Stimulated activated CD8-positive, alpha-beta memory T cell treated with anti-CD3 and anti-CD28 coated beads, Interleukin-2, amount 100 ng/mL, for 1 hour (primary cell): ENCODE measurements around the gene CPSF2.
A peak's percentile ranks its signal among the peaks of the same experiment; 100 is the strongest.

Experiments
- DNase-seq, 2 donors: peaks; one replicate each; pipeline ENCODE4 v3.0.0-alpha.2; 2020; ENCODE audit warnings: low read depth in 2 of 2

CPSF2 gene

DNA sequence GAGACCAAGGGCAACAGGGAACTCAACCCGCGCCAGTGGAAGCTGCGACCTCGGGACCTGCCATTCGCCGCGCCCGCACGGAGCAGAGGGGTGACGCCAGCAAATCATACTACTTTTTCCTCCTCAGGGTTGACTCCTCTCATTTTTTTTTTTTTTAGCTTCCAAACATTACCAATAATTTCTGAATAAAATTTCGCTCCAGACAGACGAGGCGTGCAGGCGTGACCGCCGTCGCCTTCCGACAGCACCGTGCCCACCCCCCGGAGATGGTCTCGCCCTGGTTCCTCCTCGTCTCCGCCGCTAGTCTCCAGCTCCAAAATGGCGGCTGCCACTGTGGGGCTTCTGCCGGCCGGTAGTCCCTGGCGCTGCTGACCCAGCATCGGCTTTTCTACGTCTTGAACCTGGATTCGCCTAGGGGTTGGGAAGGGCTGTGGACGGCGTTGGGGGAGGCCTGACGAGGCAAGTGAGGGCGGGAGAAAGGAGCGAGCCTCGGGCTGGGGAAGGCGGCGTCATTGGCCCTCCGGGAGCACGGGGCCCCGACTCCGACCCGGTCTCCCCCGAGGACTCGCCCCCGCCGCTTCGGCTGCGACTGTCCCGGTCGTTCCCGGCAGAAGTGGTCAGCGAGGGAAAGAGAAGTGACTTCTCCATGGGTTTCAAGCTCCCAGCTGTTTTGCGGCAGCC lies at the start of gene CPSF2, which contains the start of gene NDUFB1:
Gene CPSF2 (plus strand): TSS at position 300 of the 681 bp plus-strand sequence. CDS start 9,016 bp downstream, outside the sequence.
Gene NDUFB1 (minus strand): TSS at position 37 of the 681 bp plus-strand sequence. CDS start 4,069 bp downstream, outside the sequence.
- peak; percentile 60 to 75 for DNase-seq

DNA sequence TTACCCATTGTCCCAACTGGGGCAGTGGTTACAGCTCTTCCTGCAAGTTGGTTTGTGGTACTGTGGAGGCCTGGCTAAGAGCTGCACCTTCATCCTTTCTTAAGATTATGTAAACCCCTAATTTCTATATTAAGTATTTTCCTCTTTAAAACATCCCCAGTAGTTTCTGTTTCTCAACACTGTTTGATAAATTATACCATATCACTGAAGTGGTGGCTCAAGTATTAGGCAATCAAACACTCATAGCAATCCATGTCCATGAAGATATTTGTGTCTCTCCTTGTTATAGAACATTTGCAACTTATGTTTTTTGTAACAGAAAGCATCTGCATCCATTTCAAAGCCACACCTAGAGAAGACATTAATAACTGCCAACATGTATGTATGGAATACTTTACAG lies 47.2 kb upstream of the CPSF2 start:
- no peak for DNase-seq

DNA sequence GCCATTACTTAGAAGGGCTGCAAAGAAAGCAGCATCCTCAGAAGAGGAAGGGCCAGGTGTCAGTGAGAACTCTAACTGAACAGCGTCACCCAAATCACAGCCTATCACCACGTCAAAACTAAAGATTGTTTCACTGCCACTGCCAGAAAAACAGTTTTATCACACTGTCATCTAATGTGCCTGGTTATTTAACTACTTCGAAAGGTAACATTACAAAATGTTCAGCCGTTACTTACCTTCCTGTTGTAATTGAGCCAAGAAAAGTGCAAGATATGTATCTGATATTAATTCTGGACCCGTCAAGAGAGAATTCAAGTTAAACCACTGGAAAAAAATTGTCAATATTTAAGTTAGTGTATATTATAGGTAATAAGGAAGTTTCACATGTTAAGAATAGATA lies 33.3 kb upstream of the CPSF2 start:
- no peak for DNase-seq

- DNase-seq, result no peak
These were observed 28.4 kb upstream of the CPSF2 start for GRCh38 chr14:92093320-92093719.

DNA sequence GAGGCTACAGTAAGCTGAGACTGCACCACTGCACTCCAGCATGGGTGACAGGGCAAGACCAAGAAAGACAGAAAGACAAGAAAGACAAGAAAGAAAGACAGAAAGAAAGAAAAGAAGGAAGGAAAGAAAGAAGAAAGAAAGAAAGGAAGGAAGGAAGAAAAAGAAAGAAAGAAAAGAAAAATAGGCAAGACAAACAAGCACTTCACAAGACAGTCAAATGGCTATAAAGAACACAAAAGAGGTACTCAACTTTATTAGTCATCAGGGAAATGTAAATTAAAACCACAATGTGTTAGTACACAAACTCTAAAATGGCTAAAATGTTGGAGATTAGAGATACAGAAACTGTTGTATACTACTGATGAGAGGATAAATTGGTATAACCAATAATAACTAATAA lies 22.0 kb upstream of the CPSF2 start:
- DNase-seq, result no peak

DNA sequence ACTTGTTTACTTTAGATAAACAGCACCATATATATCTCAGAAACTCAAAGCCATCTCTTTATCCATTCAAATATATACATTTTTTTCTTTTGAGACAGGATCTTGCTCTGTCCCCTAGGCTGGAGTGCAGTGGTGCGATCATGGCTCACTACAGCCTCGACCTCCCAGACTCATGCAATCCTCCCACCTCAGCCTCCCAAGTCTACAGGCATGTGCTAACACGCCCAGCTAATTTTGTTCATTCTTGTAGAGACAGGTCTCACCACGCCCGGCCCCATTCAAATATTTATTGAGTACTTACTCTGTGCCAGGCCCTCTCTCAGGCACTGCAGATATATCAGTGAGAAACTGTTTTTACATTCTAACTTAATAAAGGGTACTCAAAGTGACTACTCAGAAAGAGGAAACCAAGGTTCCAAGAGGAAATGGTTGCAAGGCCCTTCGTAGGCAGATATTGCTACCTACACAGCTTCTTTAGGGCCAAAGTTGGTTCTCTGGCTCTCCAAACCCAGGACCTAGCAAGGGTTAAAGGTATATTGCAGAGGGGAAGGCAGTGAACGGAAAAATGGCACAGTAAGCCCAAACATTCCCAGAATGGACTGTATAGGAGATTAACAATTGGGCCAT lies 18.3 kb upstream of the CPSF2 start:
- no peak for DNase-seq

GRCh38 chr14:92105073-92105892 lies 16.5 kb upstream of the CPSF2 start:
- DNase-seq, result no peak

- DNase-seq, result no peak
These were observed 16.0 kb upstream of the CPSF2 start for GRCh38 chr14:92105893-92106142.

GRCh38 chr14:92106143-92106926 lies 15.4 kb upstream of the CPSF2 start, which contains the start of gene ATXN3:
TSS of gene ATXN3 (minus strand) at chr14:92106582. CDS start at chr14:92106552, 30 bp downstream.
- DNase-seq, result peak; percentile 87 to 94

DNA sequence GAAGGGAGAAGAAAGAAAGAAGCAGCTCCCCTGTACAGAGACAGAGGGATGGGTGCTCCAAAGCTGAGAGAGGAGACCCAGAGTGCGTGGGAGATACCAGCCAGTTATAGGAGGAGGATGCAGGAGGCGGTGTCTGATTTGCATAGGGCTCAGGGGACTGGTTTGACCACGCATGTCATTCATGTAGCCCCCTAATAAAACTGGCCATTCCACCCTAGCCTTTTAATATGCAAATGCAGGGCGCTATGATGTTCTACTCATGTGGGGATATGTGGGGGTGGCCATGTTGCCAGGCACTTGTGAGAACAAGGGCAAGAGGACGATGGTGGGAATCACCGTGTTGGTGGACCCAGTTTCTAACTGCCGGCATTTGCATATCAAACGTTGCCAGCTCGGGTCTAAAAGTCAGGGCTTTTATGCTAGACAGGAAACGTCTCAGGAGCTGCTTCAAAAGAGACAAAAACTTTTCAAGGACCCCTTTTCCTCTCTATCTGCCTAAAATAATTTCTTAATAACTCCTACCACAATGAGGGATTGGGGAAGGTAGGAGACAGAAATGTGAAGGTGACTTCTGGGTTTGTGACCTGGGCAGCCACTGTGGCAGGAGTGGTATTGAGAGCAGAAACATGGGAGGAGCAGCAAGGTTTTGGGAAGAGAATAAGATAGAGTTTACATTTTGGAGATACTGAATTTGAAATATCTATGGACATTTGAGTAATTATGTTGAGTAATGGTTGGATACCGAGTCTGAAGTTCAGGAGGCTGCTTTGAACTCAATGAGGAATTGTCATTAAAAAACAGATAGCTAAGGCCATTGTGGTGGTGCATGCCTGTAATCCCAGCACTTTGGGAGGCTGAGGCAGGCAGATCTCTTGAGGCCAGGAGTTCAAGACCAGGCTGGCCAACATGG lies 13.2 kb upstream of the CPSF2 start:
- DNase-seq, result no peak

DNA sequence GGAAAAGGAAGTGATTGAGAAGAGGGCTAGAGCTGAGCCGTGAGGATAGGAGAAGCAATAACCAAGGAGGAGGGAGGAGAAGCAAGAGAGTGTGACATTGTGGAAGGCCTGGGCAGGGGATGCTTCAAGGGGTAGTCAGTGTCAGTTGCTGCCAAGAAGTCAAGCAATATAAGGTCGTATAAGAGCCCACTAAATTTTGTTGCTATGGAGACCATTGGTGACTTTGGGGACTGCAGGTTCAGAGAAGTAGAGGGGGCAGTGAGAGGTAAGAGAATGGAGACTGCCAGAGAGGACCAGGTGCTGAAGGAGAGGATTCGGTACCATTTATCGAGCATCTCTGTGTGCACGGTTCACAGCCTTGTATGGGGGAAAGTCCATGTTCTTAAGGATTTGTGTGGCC lies 12.3 kb upstream of the CPSF2 start:
- no peak for DNase-seq

DNA sequence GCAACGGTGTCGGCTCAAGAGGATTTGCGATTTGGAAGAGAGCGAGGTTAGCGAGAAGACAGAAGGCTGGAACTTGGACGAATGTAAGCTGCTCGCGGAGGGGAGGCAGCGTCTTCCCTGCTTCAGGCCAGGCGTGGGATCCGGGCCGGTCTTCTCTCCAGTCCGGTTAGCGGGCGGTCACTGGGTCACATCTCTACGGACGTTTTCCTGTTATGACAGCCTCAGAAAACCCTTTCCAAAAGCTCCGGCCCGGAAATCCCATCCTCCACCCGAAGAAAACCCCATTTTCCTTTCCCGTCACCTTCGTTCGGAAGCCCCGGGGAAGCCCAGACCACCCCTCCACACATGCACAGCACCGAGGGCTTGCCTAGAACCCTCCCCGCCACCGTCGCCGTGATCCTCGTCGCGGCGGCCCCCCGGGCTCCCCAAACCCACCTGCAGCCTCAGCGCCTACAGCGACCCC lies 531 bp upstream of the CPSF2 start:
- no peak for DNase-seq

DNA sequence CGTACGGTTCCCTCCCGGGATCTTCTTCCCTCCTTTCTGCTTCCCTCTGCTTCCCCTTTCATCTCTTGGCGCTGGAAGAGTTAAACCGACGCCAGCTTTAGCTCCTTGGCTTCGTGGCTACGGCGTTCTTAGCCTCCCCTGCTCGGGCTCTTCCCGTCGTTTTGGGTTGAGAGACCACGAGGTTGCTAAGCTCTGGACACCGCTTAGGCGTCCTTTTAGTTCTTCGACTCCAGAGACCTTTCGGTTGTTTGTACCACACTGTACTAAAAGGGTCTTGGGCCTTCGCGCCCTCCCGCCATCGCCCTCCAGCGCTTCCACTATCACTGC lies 545 bp downstream of the CPSF2 start:
- no peak for DNase-seq

DNA sequence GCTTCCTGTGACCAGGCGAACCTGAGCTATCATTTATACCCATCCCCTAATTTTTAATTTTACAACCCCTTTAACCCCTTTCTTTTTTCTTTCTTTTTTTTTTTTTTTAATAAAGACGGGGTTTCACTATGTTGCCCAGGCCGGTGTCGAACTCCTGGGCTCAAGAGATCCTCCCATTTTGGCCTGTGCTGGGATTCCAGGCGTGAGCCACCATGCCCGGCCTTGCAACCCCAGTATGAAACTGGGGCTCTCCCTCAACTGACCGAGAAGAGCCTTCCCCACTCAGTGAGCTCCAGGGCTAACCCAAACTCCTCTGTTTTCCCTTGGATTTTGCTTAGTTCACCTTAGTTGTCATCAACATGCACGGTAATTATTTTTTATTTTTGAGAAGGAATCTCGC lies 992 bp downstream of the CPSF2 start:
- DNase-seq, result no peak

- DNase-seq, result no peak
These were observed 12.7 kb downstream of the CPSF2 start for GRCh38 chr14:92134456-92134855.

- no peak for DNase-seq
These were observed 13.5 kb downstream of the CPSF2 start for GRCh38 chr14:92135269-92135668.

DNA sequence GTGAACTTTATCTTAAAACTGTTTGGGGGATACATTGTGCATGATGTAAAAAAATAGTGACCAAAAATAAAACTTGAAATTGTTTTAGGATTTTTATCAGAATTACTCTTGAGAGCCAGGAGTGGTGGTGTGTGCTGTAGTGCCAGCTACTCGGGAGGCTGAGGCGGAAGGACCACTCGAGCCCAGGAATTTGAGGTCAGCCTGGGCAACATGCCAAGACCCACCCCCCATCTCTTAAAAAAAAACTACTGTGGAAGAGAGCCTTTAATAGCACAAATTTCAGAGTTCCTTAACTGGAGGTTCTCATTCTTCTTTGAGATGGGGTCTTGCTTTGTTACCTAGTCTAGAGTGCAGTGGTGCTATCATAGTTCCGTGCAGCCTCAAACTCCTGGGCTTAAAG lies 21.5 kb downstream of the CPSF2 start:
- no peak for DNase-seq

DNA sequence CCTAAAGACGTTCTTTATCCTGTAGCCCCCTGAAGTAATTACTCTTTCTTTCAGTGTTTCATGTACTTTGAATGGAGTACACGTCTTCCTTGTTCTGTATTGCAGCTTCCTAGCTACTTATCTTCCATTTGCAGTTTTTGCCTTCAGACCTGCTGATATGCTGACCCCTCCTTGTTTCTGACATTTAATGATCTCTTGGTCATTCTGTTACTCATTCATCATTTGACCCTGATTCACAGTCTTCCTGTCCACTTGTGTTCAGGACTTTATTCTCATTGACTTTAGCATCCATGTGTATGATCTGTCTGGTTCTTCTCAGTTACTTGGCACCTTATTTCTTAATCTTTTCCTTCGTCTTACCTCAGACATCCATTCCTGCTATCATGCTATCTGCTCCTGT lies 22.2 kb downstream of the CPSF2 start:
- DNase-seq, result no peak

DNA sequence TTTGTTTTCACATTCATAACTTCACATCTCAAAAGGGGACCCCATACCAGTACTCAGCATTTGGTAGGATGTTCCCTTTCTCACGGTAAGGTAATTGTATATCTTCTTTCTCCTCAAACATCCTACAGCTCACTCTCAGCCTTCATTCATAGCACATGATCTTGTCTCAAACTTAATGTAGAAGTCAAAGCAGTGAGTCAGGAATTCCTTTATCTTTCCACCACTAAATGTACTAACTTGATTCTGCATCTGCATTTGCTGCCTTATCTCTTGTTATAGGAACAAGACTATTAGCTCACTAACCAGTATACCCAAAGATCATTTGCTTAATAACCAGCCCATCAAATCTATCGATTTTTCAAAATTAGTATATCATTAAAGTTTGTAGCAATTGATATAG lies 22.9 kb downstream of the CPSF2 start:
- DNase-seq, result no peak

DNA sequence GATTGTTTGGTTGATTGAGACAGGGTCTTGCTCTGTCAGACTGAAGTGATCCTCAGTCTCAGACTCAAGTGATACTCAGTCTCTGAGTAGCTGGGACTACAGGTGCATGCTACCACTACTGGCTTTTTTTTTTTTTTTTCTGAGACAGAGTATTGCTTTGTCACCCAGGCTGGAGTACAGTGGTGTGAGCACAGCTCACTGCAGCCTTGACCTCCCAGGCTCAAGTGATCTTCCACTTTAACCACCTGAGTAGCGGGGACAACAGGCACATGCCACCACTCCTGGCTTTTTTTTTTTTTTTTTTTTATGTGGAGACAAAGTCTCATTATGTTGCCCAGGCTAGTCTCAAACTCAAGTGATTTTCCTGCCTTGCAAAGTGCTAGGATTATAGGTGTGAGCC lies 31.8 kb downstream of the CPSF2 start:
- DNase-seq, result no peak
